ENCODE measurements around the gene CDC20B.
"Not testable (repeated sequence)": the region's sequence is repeated elsewhere in the genome, so short reads cannot be mapped to it uniquely, and the experiment has no call there.

The CDC20B gene

GRCh38 chr5:55104036-55104772, 68.8 kb downstream of the CDC20B start:
- H3K4me3 Mint-ChIP-seq = no peak overlapping the region
- H3K9me3 Mint-ChIP-seq = peaks cover 0 to 8% of the 10 kb centered on the region in 2 donors
- H3K27me3 Mint-ChIP-seq = peaks cover 0 to 12% of the 10 kb centered on the region in 2 donors
- ATAC-seq (replicated peaks) = no peak
- DNase-seq = no peak
- no peak overlapping the region for H3K27ac Mint-ChIP-seq
- peaks cover 4 to 10% of the 10 kb centered on the region in 2 donors for H3K4me1 Mint-ChIP-seq
- H3K36me3 Mint-ChIP-seq = no peaks in the 10 kb centered on the region

- ATAC-seq (replicated peaks) (peak in 1 of 2 donors; percentile 58), DNase-seq (no peak)
- no peak within 1 kb of the TSS for H3K4me3 Mint-ChIP-seq
- H3K36me3 Mint-ChIP-seq = no peaks in the 10 kb centered on the region
- peaks cover 0 to 8% of the 10 kb centered on the region in 2 donors for H3K9me3 Mint-ChIP-seq
- peaks cover 4 to 10% of the 10 kb centered on the region in 2 donors for H3K4me1 Mint-ChIP-seq
- H3K27me3 Mint-ChIP-seq = peaks cover 0 to 12% of the 10 kb centered on the region in 2 donors
- H3K27ac Mint-ChIP-seq = no peak within 1 kb of the TSS
These were observed 70.6 kb downstream of the CDC20B start, which contains the start of gene GZMA for GRCh38 chr5:55102348-55102747. Gene GZMA (plus strand): TSS chr5:55102646. CDS start chr5:55102683, 37 bp downstream.

DNA sequence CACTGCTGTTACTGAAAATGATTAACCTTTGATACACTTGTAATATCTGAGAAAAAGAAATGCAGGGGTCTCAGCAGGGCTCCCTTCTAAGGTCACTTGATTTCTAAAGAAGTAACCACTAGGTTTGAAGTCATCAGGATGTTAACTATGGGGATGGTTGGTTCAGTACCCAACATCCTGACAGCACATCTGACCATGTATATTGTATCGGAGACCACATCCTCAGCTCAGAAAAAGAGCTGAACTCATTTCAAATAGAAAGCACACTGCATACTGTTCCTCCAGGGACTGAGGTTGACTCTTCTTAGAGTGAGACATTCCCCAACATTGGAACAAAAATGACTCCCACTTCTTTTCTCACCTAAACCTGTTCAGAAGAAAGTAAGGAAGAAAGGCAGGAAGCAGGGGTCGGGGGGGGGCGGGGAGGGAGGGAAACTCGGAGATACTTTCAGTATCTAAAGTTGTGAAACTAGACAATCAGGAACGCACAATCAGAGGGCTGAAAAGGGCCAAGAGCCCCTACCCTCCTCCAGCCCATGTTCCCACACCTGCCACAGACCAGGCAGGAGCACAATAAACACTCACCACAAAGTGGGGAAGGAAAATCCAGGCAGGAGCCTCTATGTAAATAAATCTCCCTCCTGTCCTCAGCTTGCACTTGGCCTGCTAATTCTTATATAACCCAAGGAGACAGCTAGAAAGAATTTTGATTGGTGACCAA, 71.3 kb downstream of the CDC20B start:
- Mint-ChIP-seq H3K27me3 (peaks cover 0 to 12% of the 10 kb centered on the region in 2 donors), H3K36me3 (no peaks in the 10 kb centered on the region), H3K4me3 (no peak overlapping the region), H3K27ac (no peak overlapping the region), H3K4me1 (peaks cover 4 to 10% of the 10 kb centered on the region in 2 donors), H3K9me3 (peaks cover 0 to 8% of the 10 kb centered on the region in 2 donors)
- no peak for DNase-seq
- ATAC-seq (replicated peaks) = peak; percentile 52 to 70

- H3K4me1 Mint-ChIP-seq = peaks cover 8 to 10% of the 10 kb centered on the region in 2 donors
- H3K9me3 Mint-ChIP-seq, H3K27ac Mint-ChIP-seq, DNase-seq, H3K4me3 Mint-ChIP-seq, H3K36me3 Mint-ChIP-seq: not testable (repeated sequence)
- ATAC-seq (replicated peaks) = peak in 1 of 2 donors; percentile 53
- peaks cover 0 to 12% of the 10 kb centered on the region in 2 donors for H3K27me3 Mint-ChIP-seq
These were observed 71.8 kb downstream of the CDC20B start for GRCh38 chr5:55101148-55101547.

DNA sequence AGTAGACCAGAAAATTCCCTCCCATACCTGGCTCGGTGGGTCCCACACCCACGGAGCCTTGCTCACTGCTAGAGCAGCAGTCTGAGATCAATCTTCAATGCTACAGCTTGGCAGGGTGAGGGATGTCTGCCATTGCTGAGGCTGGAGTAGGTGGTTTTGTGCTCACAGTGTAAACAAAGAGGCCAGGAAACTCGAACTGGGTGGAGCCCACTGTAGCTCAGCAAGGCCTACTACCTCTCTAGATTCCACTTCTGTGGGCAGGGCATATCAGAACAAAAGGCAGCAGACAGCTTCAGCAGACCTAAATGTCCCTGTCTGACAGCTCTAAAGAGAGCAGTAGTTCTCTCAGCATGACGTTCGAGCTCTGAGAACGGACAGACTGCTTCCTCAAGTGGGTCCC, 76.1 kb downstream of the CDC20B start:
- H3K36me3 Mint-ChIP-seq = no peaks in the 10 kb centered on the region
- peaks cover under 1 to 4% of the 10 kb centered on the region in 2 donors for H3K4me1 Mint-ChIP-seq
- ATAC-seq (replicated peaks) (no peak), DNase-seq (no peak)
- H3K4me3 Mint-ChIP-seq = no peak overlapping the region
- no peaks in the 10 kb centered on the region for H3K27me3 Mint-ChIP-seq
- H3K9me3 Mint-ChIP-seq = peaks cover 0 to 8% of the 10 kb centered on the region in 2 donors
- H3K27ac Mint-ChIP-seq = no peak overlapping the region

GRCh38 chr5:55096182-55096581, 76.8 kb downstream of the CDC20B start:
- Mint-ChIP-seq H3K36me3 (no peaks in the 10 kb centered on the region), H3K27me3 (no peaks in the 10 kb centered on the region), H3K4me3 (no peak overlapping the region), H3K4me1 (peaks cover 0 to 4% of the 10 kb centered on the region in 2 donors), H3K9me3 (peaks cover 0 to 8% of the 10 kb centered on the region in 2 donors), H3K27ac (no peak overlapping the region)
- ATAC-seq (replicated peaks) (no peak), DNase-seq (no peak)

GRCh38 chr5:55091011-55091410, 82.0 kb downstream of the CDC20B start:
- not testable (repeated sequence) for ATAC-seq (replicated peaks); H3K4me3 Mint-ChIP-seq; H3K27me3 Mint-ChIP-seq; H3K4me1 Mint-ChIP-seq; H3K27ac Mint-ChIP-seq; H3K9me3 Mint-ChIP-seq; DNase-seq; H3K36me3 Mint-ChIP-seq

DNA sequence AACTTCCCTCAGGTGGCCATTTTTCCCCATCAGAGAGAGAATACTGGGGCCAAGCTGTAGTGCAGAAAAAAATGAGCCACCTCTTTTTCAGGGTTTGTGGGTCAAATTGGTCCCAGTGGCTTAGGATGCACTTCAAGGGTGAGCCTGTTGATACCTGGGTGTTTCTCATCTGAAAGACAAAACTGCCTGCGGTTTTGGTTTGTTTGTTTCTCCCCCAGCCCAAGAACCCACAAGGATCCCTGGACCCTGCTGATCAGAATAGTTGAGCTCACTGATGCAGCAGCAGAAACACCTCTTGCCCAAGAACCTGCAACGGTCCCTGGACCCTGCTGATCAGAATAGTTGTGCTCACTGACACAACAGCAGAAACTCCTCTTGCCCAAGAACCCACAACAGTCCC, 83.7 kb downstream of the CDC20B start:
- not testable (repeated sequence) for H3K27me3 Mint-ChIP-seq; H3K27ac Mint-ChIP-seq; H3K4me3 Mint-ChIP-seq; DNase-seq; ATAC-seq (replicated peaks); H3K36me3 Mint-ChIP-seq; H3K4me1 Mint-ChIP-seq; H3K9me3 Mint-ChIP-seq

- no peaks in the 10 kb centered on the region for H3K27me3 Mint-ChIP-seq
- H3K4me1 Mint-ChIP-seq = no peaks in the 10 kb centered on the region
These were observed 91.4 kb downstream of the CDC20B start for GRCh38 chr5:55081541-55081940.

GRCh38 chr5:55073211-55073610, 99.8 kb downstream of the CDC20B start:
- peaks cover 0 to 4% of the 10 kb centered on the region in 2 donors for H3K27me3 Mint-ChIP-seq
- H3K27ac Mint-ChIP-seq = no peak overlapping the region
- no peaks in the 10 kb centered on the region for H3K36me3 Mint-ChIP-seq
- no peaks in the 10 kb centered on the region for H3K9me3 Mint-ChIP-seq
- ATAC-seq (replicated peaks) = no peak
- no peak for DNase-seq
- no peaks in the 10 kb centered on the region for H3K4me1 Mint-ChIP-seq
- no peak overlapping the region for H3K4me3 Mint-ChIP-seq

More at GRCh38 chr5:55081541-55081940, 91.4 kb downstream of the CDC20B start:
- no peak for ATAC-seq (replicated peaks)
- Mint-ChIP-seq H3K27ac (no peak overlapping the region), H3K4me3 (no peak overlapping the region), H3K9me3 (peaks cover 15 to 17% of the 10 kb centered on the region in 2 donors), H3K36me3 (peaks cover 3 to 7% of the 10 kb centered on the region in 2 donors)
- no peak for DNase-seq

DNA sequence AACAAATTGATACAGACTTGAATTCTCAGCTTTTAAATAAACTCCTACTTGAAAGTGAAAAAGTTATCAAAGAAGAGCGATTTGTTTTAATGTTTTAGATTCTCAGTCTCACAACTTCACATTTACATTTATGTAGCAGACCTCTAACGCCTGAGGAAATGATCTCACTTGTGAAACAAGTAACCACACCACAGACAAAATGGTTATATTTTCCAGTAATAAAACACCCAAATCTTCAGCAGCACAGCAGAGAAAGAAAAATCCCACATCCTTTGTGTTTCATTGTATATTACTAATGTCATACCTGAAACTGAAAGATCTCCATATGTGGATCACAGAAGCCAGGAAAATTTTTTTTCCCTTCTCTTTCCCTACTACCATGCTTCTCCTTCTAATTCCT, 100.3 kb downstream of the CDC20B start:
- Mint-ChIP-seq H3K4me3 (no peak overlapping the region), H3K36me3 (no peaks in the 10 kb centered on the region), H3K27me3 (peaks cover 0 to 4% of the 10 kb centered on the region in 2 donors), H3K4me1 (no peaks in the 10 kb centered on the region), H3K9me3 (no peaks in the 10 kb centered on the region), H3K27ac (no peak overlapping the region)
- DNase-seq (no peak), ATAC-seq (replicated peaks) (no peak)

DNA sequence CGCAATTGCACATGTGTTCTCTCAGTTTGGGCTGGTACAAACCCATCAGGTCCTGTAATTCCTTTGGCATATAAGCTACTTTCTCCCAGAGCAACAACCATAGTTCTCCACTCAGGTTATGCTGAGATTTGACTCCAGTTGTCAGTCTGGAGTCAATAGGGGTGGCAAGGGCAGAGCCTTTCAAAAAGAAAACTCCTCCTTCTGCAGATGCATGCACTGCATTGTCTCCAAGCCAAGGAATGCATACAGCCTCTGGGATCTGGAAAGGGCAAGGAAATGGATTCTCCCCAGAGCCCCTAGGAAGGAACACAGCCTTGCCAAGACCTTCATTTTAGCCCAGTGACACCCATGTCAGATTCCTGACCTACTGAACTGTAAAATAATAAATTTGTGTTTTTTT, 101.6 kb downstream of the CDC20B start:
- no peak overlapping the region for H3K27ac Mint-ChIP-seq
- ATAC-seq (replicated peaks) (no peak), DNase-seq (no peak)
- H3K27me3 Mint-ChIP-seq = peaks cover 0 to 9% of the 10 kb centered on the region in 2 donors
- no peaks in the 10 kb centered on the region for H3K9me3 Mint-ChIP-seq
- H3K4me3 Mint-ChIP-seq = no peak overlapping the region
- no peaks in the 10 kb centered on the region for H3K4me1 Mint-ChIP-seq
- H3K36me3 Mint-ChIP-seq = no peaks in the 10 kb centered on the region

- Mint-ChIP-seq H3K4me3 (no peak overlapping the region), H3K36me3 (no peaks in the 10 kb centered on the region), H3K9me3 (no peaks in the 10 kb centered on the region), H3K4me1 (no peaks in the 10 kb centered on the region), H3K27me3 (peaks cover 0 to 10% of the 10 kb centered on the region in 2 donors), H3K27ac (no peak overlapping the region)
- DNase-seq (no peak), ATAC-seq (replicated peaks) (no peak)
These were observed 102.0 kb downstream of the CDC20B start for GRCh38 chr5:55070968-55071367.

DNA sequence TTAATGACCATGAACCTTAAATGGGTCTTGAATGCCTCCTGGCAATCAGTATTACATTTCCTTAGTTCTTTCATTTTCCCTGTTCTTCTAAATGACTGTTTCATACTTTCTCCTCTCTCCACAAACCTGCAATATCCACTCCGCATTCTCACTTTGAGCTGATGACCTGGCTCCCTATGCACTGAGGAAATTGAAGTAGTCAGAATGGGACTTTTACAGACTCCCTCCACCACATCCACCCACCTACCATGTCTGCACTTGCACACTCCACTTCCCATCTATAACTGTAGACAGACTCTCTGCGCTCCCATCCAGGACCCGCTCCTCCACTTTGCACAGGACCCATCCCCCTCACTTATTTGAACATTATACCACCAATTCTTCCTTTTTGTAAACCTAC, 106.7 kb downstream of the CDC20B start:
- Mint-ChIP-seq H3K4me3 (no peak overlapping the region), H3K4me1 (no peaks in the 10 kb centered on the region), H3K36me3 (no peaks in the 10 kb centered on the region), H3K9me3 (no peaks in the 10 kb centered on the region), H3K27me3 (peaks cover 0 to 10% of the 10 kb centered on the region in 2 donors), H3K27ac (no peak overlapping the region)
- no peak for DNase-seq
- no peak for ATAC-seq (replicated peaks)

GRCh38 chr5:55064523-55064922, 108.5 kb downstream of the CDC20B start:
- DNase-seq (no peak), ATAC-seq (replicated peaks) (no peak)
- Mint-ChIP-seq H3K4me3 (no peak overlapping the region), H3K9me3 (no peaks in the 10 kb centered on the region), H3K4me1 (no peaks in the 10 kb centered on the region), H3K27me3 (peaks cover 0 to 6% of the 10 kb centered on the region in 2 donors), H3K27ac (no peak overlapping the region), H3K36me3 (no peaks in the 10 kb centered on the region)

Measured in stimulated activated naive B cell treated with anti-CD40 and anti-IgM and Interleukin-4, amounts not matched to agents 10 μg/mL and 1 μg/mL and 100 μg/mL, for 72 hours (primary cell).